ENCODE results near the gene TMEM126B.
"Not testable (repeated sequence)": the region's sequence is repeated elsewhere in the genome, so short reads cannot be mapped to it uniquely, and the experiment has no call there.

The TMEM126B gene

GRCh38 chr11:85627998-85628770, at the start of gene TMEM126B:
Gene TMEM126B (plus strand): TSS chr11:85628593. CDS start chr11:85628608, 15 bp downstream.
- peak; percentile 99 for DNase-seq

DNA sequence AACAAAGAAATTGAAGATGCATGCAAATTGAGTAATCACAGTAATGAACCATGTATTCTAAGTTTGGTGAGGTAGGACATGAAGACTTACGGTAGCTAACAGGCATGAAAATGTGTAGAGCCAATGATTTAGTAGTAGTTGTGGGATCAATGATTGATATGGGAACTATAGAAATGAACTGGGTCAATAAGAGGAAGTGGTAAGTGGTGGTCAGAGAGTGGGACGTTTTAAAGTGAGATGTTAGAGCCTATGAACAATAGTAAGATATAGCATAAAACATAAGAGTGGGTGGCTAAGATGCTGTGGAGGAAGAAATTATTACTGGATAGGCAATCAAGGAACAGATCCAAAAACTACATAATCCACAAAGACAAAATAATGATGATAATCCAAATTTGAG, 46.3 kb upstream of the TMEM126B start:
- no peak for DNase-seq

DNA sequence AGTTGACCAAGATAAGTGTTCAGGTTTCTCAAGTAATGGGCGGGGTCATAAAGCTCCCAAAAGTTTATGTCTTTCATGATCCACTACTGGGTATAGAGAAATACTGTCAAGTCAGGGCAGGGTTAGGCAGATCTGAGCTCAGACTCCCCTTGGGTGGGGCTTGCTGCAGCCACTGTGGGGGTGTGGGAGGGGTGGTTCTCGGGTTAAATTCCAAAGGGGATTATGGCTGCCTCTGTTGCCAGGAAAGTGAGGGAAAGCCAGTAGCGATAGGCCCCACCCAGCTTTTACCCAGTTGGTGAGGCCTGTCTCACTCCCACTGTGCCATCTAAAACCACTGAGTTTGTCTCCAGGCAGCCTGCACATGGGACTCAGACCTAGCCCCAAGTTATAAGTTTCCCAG, 39.0 kb upstream of the TMEM126B start:
- DNase-seq = no peak

DNA sequence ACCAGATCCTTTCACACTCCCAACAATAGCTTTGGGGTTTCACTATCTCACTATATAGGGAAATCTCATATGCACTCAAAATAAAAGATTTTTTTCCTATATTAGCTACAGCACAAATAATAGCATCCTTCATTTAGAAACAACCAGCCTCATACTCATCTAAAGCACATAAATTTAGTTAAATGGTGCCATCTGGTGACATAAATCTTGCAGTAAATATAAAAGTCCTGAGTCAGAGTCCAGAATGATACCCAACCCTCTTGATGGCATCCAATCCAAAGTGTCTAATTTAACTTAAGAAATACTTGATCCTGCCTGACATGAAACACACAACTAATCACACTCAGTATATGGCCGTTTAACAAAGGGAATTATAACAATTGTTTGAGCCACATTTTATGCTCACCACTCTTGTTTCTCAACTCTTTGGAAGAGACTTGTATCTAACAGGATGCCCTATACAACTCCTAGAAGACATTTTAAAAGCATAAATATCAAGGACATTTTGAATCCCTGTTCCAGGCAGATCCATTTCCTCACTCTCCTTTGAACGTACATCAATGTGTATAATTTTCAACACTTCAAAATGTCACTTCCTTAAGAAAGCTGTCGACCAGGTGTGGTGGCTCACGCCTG, 37.4 kb upstream of the TMEM126B start:
- peak; percentile 47 for DNase-seq

DNA sequence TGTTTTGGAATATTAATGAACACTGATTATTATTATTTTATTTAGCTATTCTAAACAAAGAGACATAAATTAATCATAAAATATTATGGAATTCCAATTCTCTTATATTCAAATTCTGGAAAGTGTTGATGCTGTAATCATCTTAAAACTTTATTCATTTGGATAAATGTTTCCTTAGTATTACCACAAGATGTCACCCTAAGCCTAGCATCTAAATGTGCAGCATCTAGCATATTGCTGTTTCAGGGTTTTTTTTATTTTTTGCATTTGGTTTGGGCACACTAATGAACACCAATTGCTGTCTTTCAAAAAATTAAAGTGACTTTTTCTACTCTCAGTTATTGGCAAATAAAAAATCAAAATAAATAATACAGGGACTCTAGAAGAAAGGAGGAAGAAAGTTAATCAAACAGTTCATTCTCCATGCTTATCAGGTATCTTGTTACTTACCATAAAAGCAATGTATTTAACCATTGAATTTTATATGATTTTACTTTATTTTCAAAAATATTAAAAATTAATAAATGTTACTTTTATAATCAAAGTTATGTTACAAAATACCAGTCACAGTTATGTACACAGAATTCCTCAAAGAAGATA, 33.0 kb upstream of the TMEM126B start:
- DNase-seq = peak; percentile 60

DNA sequence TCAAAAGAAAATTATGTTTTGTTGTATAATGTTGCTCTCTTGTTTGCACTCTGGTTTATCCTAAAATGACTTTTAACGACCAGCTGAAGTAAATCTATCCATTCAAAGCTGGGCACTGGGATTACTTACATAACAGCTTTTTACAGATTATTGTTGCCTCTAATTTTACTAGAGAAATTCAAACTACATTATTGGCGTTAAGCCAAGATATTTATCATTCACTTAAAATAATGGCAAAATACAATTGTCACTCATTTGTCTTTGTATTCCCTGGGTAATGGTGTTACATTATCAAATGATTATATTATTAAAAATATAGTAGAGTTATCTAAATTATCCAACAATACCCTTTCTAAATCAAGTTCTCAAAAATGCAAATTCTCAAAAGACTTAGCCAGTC, 31.5 kb upstream of the TMEM126B start:
- DNase-seq = no peak

DNA sequence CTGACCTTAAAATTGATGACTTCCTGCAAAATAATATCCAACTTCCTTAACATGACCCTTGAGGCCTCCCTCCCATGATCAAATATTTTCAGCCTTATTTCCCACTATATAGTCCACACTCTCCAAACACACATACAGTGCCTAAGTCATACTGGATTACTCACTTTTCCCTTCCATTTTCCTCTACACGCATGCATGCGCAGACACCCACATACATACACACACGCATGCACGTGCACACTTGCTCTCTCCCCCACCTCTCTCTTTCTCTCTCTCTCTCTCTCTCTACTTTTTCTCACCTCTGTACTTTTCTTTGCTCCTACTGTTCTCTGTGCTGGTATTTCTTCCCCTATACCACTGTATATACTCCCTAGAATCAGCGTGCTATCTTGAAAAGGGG, 29.3 kb upstream of the TMEM126B start:
- DNase-seq = no peak

GRCh38 chr11:85602526-85603213, 25.7 kb upstream of the TMEM126B start:
- DNase-seq = no peak

GRCh38 chr11:85603220-85603619, 25.2 kb upstream of the TMEM126B start:
- no peak for DNase-seq

GRCh38 chr11:85606237-85606636, 22.2 kb upstream of the TMEM126B start:
- DNase-seq = not testable (repeated sequence)

GRCh38 chr11:85608621-85609020, 19.8 kb upstream of the TMEM126B start:
- not testable (repeated sequence) for DNase-seq

DNA sequence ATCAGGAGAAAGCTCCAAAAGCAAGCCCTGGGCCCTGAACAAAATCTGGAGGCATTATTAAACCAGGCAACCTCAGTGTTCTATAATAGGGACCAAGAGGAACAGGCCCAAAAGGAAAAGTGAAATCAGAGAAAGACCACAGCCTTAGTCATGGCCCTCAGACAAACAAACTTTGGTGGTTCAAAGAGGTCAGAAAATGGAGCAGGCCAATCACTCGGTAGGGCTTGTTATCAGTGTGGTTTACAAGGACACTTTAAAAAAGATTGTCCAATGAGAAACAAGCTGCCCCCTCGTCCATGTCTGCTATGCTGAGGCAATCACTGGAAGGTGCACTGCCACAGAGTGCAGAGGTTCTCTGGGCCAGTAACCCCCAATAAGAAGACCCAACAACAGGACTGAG, 19.1 kb upstream of the TMEM126B start:
- DNase-seq = not testable (repeated sequence)

- DNase-seq = not testable (repeated sequence)
These were observed 16.8 kb upstream of the TMEM126B start for GRCh38 chr11:85611643-85612042.

DNA sequence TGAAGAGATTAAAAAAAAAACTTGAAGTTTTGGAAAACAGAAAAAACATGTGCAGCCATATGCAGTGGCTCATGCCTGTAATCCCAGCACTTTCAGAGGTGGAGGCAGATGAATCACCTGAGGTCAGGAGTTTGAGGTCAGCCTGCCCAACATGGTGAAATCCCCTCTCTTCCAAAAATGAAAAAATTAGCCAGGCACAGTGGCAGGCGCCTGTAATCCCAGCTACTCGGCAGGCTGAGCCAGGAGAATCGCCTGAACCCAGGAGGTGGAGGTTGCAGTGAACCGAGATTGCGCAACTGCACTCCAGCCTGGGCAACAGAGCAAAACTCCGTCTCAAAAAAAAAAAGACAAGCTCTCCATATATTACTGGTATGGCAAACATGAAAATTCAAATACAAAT, 8.9 kb upstream of the TMEM126B start:
- no peak for DNase-seq

- no peak for DNase-seq
These were observed 8.1 kb upstream of the TMEM126B start for GRCh38 chr11:85620256-85620655.

- no peak for DNase-seq
These were observed 1.9 kb upstream of the TMEM126B start for GRCh38 chr11:85626496-85626895.

- DNase-seq = peak; percentile 49
These were observed 928 bp upstream of the TMEM126B start, which contains the start of gene DLG2 for GRCh38 chr11:85627332-85627997. Gene DLG2 (minus strand): TSS chr11:85627344.

DNA sequence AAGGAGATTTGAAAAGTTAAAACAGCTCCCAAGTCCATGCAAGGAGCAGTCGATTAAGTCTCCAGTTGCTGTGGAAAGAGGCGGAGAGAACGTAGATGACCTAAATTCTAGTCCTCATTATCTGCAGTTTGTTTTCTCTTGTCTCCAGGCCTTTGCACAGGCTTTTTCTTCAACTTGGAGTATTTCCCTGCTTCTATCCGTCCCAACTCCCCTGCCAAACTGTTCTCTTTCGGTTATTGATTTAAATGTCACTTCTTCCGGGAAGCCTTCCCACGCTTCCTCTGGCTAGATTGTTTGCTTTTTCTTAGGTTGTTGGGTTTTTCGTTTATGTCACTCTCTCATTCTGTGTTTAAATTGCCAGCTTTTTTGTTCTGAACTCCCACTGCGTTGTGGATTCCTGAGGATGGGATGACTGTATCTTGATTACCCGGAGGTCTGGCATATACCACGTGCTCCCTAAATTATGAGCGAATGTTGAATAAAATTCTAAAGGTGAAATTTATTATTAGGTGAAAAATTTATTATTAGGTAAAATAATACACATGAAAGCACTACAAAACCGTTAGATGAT, 463 bp downstream of the TMEM126B start:
- peak; percentile 6 for DNase-seq

DNA sequence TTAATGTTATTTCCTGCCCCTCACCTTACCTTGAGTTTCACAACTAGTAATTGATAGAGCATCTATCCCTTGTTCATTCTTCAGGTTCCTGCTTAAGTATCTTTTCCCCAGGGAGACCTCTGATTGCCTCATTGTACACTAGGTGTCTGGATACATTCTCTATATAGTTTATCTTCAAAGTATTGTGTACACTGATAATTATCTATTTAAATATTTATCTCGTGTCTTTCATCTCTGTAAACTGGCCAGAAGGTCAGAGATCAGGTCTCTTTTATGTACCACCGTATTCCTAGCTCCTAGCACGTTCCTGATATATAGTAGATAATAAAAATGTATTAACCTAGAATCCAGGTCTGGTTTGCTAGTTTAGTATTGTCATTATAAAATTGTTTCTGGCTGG, 6.4 kb downstream of the TMEM126B start:
- DNase-seq = no peak

DNA sequence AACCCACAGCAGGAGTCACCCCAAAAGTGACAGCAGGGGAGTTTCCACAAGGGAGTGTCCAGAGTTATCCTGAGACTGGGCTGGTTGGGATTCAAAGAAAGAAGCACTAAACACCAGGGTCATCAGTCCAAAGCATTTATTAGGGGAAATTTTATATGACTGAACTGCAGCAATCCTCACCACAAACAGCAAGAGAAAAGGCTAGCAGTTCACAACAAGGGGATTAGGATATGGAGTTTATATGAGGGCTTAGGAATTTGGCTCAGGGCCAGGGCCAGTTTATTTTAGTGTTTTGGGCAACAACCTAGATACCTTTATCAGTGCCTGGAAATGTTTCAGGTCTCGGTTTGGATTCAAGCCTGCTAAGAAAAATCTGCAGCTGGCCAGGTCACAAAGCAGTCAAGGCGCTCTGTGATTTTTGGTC, 14.8 kb downstream of the TMEM126B start:
- DNase-seq = no peak

GRCh38 chr11:85647078-85647477, 18.7 kb downstream of the TMEM126B start:
- no peak for DNase-seq

DNA sequence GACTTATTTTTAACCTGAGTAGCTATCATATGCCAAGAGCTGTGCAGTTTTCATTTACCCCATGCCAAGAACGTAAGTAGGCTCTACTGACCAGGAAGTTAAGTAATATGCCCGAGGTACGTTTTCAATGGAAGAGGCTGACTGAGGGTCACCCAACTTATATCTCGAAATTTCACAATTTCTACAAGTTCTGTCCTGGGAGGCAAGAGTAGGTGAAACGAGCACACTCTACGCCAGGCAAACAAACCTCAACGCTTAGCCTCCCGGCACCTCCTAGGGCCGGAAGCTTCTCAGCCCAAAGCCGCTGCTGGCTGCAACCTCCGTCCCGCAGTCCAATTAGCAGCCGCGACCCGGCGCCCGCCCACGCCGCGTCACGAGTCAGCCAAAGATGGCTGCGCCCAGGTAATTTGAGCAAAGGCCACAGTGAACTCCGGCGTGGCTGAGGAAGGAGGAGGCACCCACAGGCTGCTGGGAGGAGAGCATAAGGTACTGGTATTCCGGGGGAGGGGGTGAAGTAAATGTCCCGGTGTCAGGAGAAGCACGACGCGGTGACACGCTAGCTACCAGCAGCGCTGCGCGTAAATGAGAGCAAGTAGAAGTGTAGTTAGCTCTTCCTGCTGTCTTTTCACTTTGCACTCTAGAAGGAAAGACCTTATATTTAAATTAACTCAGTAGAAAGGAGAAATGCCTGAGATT, 19.4 kb downstream of the TMEM126B start, which contains the start of gene TMEM126A:
TSS of gene TMEM126A (plus strand) at position 364 of the 696 bp plus-strand sequence. CDS start 2,289 bp downstream, outside the sequence.
- peak; percentile 82 for DNase-seq

All from HCEC 1CT (cell line).